HepG2 (cell line): ENCODE measurements around the gene MRPL18. TPM values are rescaled to one million over a fixed set of nuclear protein-coding genes. Genes with fewer than 3 reads are reported as not detected.
A peak's percentile ranks its signal among the peaks of the same experiment; 100 is the strongest.

Experiments
- ATF7 ChIP-seq, 2 experiments: fragments of 450-650 bp in 1 of 2; sonication (generic) in 1 of 2; formaldehyde crosslinking in 1 of 2; IDR thresholded peaks; 2 replicates each; pipeline versions ENCODE4 v1.4.0 to v1.6.1; 2016 to 2020; ENCODE audit warnings: antibody characterized with exemption in 1 of 2, mild to moderate bottlenecking in 1 of 2, missing genetic modification reagents in 1 of 2
- BCL3 ChIP-seq: sonication (generic); formaldehyde crosslinking; IDR thresholded peaks from 2 replicates; pipeline ENCODE4 v1.5.1; 2020; ENCODE audit warnings: mild to moderate bottlenecking, missing genetic modification reagents, moderate library complexity
- CENPT ChIP-seq: sonication (generic); formaldehyde crosslinking; IDR thresholded peaks from 2 replicates; pipeline ENCODE4 v1.8.0; 2022; ENCODE audit warnings: low read depth, mild to moderate bottlenecking, moderate library complexity, missing genetic modification reagents
- EP300 ChIP-seq, 3 experiments: sonication (generic) in 1 of 3; formaldehyde crosslinking in 1 of 3; IDR thresholded peaks; 2 replicates each; pipeline versions ENCODE4 v1.5.1 to v1.6.1; 2011 to 2020; ENCODE audit warnings: low read depth in 2 of 3, low read length in 2 of 3, borderline replicate concordance in 1 of 3, improper control_type of control experiment in 1 of 3, mild to moderate bottlenecking in 1 of 3, missing genetic modification reagents in 1 of 3, moderate library complexity in 1 of 3
- FOSL2 ChIP-seq: sonication (generic); formaldehyde crosslinking; IDR thresholded peaks from 2 replicates; pipeline ENCODE4 v1.4.0; 2020; ENCODE audit warnings: missing genetic modification reagents
- GPN1 ChIP-seq: sonication (generic); formaldehyde crosslinking; IDR thresholded peaks from 2 replicates; pipeline ENCODE4 v1.5.1; 2020; ENCODE audit warnings: missing genetic modification reagents, borderline replicate concordance
- HOXA3 ChIP-seq: sonication (generic); formaldehyde crosslinking; IDR thresholded peaks from 2 replicates; pipeline ENCODE4 v1.5.0; 2020; ENCODE audit warnings: missing genetic modification reagents
- KLF16 ChIP-seq, 2 experiments: sonication (generic) in 1 of 2; formaldehyde crosslinking in 1 of 2; IDR thresholded peaks; 2 replicates each; pipeline versions ENCODE4 v1.6.1 to v1.8.0; 2016 to 2023; ENCODE audit warnings: missing genetic modification reagents in 2 of 2, missing compliant biosample characterization in 1 of 2
- NCOA1 ChIP-seq: sonication (generic); formaldehyde crosslinking; IDR thresholded peaks from 2 replicates; pipeline ENCODE4 v1.9.0; 2021; ENCODE audit warnings: missing genetic modification reagents
- PBX3 ChIP-seq: sonication (generic); formaldehyde crosslinking; IDR thresholded peaks from 2 replicates; pipeline ENCODE4 v1.8.1; 2023; ENCODE audit warnings: missing genetic modification reagents, inconsistent platforms, borderline replicate concordance
- SALL2 ChIP-seq: sonication (generic); formaldehyde crosslinking; IDR thresholded peaks from 2 replicates; pipeline ENCODE4 v1.8.1; 2023; ENCODE audit warnings: mild to moderate bottlenecking, missing genetic modification reagents, inconsistent platforms
- TGIF2 ChIP-seq: IDR thresholded peaks from 2 replicates; pipeline ENCODE4 v1.6.1; 2016; ENCODE audit warnings: control low read depth, missing compliant biosample characterization
- YY1 ChIP-seq: IDR thresholded peaks from 2 replicates; pipeline ENCODE4 v1.6.1; 2011; ENCODE audit warnings: low read length, low read depth, moderate library complexity, mild to moderate bottlenecking; ENCODE audit not compliant: insufficient read depth, insufficient replicate concordance
- ZBTB38 ChIP-seq: sonication (generic); formaldehyde crosslinking; IDR thresholded peaks from 2 replicates; pipeline ENCODE4 v1.5.1; 2020; ENCODE audit warnings: mild to moderate bottlenecking, missing genetic modification reagents
- ZNF160 ChIP-seq: sonication (generic); formaldehyde crosslinking; IDR thresholded peaks from 2 replicates; pipeline ENCODE4 v1.8.0; 2022; ENCODE audit warnings: mild to moderate bottlenecking, inconsistent platforms, missing genetic modification reagents
- ZNF253 ChIP-seq: sonication (generic); formaldehyde crosslinking; IDR thresholded peaks from 2 replicates; pipeline ENCODE4 v1.8.0; 2022; ENCODE audit warnings: mild to moderate bottlenecking, missing genetic modification reagents, borderline replicate concordance
- ZNF354B ChIP-seq: sonication (generic); formaldehyde crosslinking; IDR thresholded peaks from 2 replicates; pipeline ENCODE4 v1.8.0; 2022; ENCODE audit warnings: mild to moderate bottlenecking, missing genetic modification reagents
- ZNF546 ChIP-seq: sonication (generic); formaldehyde crosslinking; conservative IDR thresholded peaks from 2 replicates; pipeline ENCODE4 v1.8.1; 2023; ENCODE audit warnings: mild to moderate bottlenecking, missing genetic modification reagents
- polyA plus RNA-seq, 8 experiments: library from polyadenylated mRNA; depleted of rRNA in 3 of 8; stranded (reverse) in 7 of 8; unstranded in 1 of 8; fragments of >200 nt; fragmentation: Illumina TruSeq in 4 of 8; extraction: Trizol in 4 of 8; gene quantifications; 2 replicates each; pipeline versions ENCODE4 v1.2.1 to v1.2.3, GENCODE V29; 2011 to 2016; ENCODE audit warnings: low read depth in 4 of 8, missing spikeins in 1 of 8, mixed read lengths in 1 of 8; ENCODE audit not compliant: insufficient read depth in 1 of 8
- total RNA-seq, 5 experiments: library from RNA; depleted of rRNA; stranded (reverse); fragments of >200 nt; fragmentation: Illumina TruSeq; extraction: Trizol; gene quantifications; 2 replicates each; pipeline ENCODE4 v1.2.3, GENCODE V29; 2016; ENCODE audit warnings: low read depth in 1 of 5
- TF ChIP-seq, protein P1 (sequence below): IDR thresholded peaks from 2 replicates; pipeline ENCODE4 v1.6.1; 2018; ENCODE audit warnings: missing genetic modification reagents
- TF ChIP-seq, protein P2 (sequence below): sonication (generic); formaldehyde crosslinking; IDR thresholded peaks from 2 replicates; pipeline ENCODE4 v1.5.0; 2020; ENCODE audit warnings: mild to moderate bottlenecking, missing genetic modification reagents, borderline replicate concordance

The MRPL18 gene
- total and polyA plus RNA-seq, 2 of the 13 experiments (the other 11 are each of a cell fraction or from before 2014, with no cell fraction given): 85.6 to 176 TPM

DNA sequence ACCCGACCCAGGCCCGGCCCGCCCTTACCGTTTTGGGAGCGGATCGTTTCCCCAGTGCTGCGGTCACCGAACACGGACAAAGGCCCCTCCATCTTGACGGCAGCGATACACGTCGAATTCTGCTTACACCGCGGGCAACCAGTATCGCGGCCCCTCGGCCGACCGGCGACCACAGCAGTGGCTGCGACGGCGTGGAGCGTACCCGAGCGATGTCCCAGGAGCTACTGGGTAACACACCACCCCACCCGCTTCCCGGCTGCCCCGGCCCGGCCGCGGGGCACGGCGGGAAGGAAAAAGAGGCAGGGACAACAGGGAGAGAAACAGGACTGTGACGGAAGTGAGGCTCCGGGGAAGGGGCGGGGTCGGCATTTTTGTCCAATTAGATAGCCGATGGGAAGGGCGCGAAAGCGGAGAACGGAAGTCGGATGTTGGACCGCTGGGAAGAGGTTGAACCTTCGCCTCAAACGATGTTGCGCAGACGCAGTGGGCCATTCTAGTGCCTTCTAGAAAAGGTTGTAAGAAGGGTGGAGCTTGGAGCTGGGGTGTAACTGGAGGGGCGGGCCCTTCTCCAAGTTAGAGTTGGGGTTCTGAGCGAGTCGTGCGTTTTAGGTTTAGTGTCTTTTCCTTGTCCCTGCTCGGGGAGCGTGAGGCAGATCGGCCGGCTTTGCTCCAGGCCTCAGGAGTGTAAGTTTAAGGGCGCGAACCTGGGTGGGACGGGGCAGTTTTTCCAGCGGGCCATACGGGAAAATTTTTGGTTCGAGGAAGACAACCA lies 704 bp upstream of the MRPL18 start, which contains the start of gene TCP1 (continued):
- TF ChIP-seq KLF16 (CRISPR knock-in tag; IDR thresholded peaks at IDR 0.05) (peak in 1 of 2 experiments; percentile 54; a peak in 3 of 4 replicates), NCOA1 (no peak), HOXA3 (CRISPR knock-in tag) (peak; percentile 74), YY1 (peak; percentile 68), ZNF546 (CRISPR knock-in tag) (0 out of 2 replicates have a peak, but pooled peaks have one; percentile 82), FOSL2 (no peak; the same call in none of the 2 replicates), ATF7 (IDR thresholded peaks at IDR 0.05) (no peak), ATF7 (CRISPR knock-in tag; IDR thresholded peaks at IDR 0.05) (no peak; the same call in 1 of the 2 replicates), ZBTB38 (CRISPR knock-in tag) (peak; percentile 42; the same call in 1 of the 2 replicates), GPN1 (CRISPR knock-in tag) (peak; percentile 41; the same call in 1 of the 2 replicates), ZNF354B (CRISPR knock-in tag) (no peak; the same call in 1 of the 2 replicates), ZNF160 (CRISPR knock-in tag) (no peak), ZNF253 (CRISPR knock-in tag) (peak; percentile 90), BCL3 (CRISPR knock-in tag) (no peak), CENPT (CRISPR knock-in tag) (no peak), SALL2 (CRISPR knock-in tag) (no peak), TGIF2 (CRISPR knock-in tag) (peak; percentile 92), PBX3 (CRISPR knock-in tag) (no peak), EP300 (IDR thresholded peaks at IDR 0.05; ENCODE audit: low read depth in 2 of 2, low read length in 2 of 2) (peak in 1 of 2 experiments; percentile 92; a peak in 3 of 4 replicates), EP300 (CRISPR knock-in tag; IDR thresholded peaks at IDR 0.05; ENCODE audit: borderline replicate concordance) (no peak)
- TF ChIP-seq, protein P1, sequence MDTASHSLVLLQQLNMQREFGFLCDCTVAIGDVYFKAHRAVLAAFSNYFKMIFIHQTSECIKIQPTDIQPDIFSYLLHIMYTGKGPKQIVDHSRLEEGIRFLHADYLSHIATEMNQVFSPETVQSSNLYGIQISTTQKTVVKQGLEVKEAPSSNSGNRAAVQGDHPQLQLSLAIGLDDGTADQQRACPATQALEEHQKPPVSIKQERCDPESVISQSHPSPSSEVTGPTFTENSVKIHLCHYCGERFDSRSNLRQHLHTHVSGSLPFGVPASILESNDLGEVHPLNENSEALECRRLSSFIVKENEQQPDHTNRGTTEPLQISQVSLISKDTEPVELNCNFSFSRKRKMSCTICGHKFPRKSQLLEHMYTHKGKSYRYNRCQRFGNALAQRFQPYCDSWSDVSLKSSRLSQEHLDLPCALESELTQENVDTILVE: peak; percentile 92
- TF ChIP-seq, protein P2, sequence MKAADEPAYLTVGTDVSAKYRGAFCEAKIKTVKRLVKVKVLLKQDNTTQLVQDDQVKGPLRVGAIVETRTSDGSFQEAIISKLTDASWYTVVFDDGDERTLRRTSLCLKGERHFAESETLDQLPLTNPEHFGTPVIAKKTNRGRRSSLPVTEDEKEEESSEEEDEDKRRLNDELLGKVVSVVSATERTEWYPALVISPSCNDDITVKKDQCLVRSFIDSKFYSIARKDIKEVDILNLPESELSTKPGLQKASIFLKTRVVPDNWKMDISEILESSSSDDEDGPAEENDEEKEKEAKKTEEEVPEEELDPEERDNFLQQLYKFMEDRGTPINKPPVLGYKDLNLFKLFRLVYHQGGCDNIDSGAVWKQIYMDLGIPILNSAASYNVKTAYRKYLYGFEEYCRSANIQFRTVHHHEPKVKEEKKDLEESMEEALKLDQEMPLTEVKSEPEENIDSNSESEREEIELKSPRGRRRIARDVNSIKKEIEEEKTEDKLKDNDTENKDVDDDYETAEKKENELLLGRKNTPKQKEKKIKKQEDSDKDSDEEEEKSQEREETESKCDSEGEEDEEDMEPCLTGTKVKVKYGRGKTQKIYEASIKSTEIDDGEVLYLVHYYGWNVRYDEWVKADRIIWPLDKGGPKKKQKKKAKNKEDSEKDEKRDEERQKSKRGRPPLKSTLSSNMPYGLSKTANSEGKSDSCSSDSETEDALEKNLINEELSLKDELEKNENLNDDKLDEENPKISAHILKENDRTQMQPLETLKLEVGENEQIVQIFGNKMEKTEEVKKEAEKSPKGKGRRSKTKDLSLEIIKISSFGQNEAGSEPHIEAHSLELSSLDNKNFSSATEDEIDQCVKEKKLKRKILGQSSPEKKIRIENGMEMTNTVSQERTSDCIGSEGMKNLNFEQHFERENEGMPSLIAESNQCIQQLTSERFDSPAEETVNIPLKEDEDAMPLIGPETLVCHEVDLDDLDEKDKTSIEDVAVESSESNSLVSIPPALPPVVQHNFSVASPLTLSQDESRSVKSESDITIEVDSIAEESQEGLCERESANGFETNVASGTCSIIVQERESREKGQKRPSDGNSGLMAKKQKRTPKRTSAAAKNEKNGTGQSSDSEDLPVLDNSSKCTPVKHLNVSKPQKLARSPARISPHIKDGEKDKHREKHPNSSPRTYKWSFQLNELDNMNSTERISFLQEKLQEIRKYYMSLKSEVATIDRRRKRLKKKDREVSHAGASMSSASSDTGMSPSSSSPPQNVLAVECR (CRISPR knock-in tag): peak; percentile 77; the same call in 1 of the 2 replicates
